Measurements from ENCODE around the gene RAB6B.
A peak's percentile ranks its signal among the peaks of the same experiment; 100 is the strongest.
"Not testable (repeated sequence)": the region's sequence is repeated elsewhere in the genome, so short reads cannot be mapped to it uniquely, and the experiment has no call there.

RAB6B gene

DNA sequence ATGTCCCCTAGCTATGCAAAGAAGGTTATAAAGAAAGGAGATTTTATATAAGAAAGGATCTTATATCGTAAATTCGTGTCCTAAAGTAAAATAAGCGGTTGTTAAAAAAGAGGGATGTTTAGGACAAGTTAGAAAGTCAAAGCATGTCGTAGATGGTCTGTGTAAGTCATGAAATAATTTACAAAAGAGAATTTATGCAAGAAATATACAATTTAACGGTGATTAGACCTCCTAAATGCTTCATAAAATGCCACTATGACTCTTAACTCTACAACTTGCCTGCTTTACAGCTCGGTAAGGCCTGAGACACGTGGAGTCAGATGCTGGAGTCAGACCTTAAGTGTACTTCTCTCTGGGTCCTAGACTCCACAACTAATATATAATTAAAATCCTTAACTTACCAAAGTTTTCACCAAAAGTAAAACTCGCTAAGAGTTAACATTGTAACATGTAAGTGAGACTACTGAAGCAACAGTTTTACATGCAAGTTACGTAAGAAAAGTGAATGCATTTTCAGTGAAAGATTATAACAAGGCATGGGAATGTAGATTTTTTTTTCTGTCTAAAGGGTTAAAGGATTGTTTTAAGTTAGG is 103.4 kb downstream of the RAB6B start:
- TF ChIP-seq, protein P1, sequence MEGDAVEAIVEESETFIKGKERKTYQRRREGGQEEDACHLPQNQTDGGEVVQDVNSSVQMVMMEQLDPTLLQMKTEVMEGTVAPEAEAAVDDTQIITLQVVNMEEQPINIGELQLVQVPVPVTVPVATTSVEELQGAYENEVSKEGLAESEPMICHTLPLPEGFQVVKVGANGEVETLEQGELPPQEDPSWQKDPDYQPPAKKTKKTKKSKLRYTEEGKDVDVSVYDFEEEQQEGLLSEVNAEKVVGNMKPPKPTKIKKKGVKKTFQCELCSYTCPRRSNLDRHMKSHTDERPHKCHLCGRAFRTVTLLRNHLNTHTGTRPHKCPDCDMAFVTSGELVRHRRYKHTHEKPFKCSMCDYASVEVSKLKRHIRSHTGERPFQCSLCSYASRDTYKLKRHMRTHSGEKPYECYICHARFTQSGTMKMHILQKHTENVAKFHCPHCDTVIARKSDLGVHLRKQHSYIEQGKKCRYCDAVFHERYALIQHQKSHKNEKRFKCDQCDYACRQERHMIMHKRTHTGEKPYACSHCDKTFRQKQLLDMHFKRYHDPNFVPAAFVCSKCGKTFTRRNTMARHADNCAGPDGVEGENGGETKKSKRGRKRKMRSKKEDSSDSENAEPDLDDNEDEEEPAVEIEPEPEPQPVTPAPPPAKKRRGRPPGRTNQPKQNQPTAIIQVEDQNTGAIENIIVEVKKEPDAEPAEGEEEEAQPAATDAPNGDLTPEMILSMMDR (conservative IDR thresholded peaks at IDR 0.05; ENCODE audit: low read depth, low read length), result no peak
- H3K4me3 ChIP-seq (ENCODE audit: low read depth, low read length), result no peak overlapping the region
- peak; percentile 13 for DNase-seq (ENCODE audit: low read depth)

DNA sequence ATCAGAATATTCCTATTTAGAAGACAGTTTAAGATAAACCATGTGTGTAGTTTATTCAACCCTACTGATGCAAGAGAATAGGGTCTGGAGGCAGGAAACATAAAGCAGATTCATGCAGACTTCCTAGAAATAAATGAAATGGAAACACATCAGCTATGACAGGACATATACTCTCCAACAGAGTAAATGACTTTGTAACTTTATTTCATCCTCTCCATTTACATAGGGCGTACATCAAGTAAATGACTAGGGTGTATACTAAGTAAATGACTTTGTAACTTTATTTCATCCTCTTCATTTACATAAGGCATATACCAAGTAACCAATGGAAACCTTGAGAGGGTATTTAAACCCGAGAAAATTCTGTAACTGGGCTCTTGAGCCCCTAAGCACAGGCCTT is 107.7 kb downstream of the RAB6B start:
- H3K4me3 ChIP-seq (ENCODE audit: low read depth, low read length), result no peak overlapping the region
- TF ChIP-seq, protein P1 (conservative IDR thresholded peaks at IDR 0.05; ENCODE audit: low read depth, low read length), result no peak

DNA sequence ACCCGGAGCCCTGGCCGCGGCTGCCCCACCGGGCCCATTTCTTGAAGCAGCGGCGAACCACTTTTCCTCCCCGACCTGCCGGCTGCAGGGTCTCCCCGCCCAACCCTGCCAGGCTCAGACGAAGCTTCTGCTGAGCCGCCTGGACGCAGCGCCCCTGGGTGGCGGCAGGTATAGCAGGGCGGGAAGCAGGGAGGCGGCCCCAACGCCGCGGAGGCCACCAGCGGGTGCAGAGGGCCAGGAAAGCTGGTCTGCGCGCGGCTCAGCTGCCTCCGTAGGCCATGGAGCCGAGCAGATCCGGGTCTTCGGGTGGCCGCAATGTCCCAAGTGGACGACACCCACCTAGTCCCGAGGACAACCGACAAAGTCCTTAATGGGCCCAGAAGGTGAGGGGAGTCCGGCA is 111.9 kb downstream of the RAB6B start:
- no peak overlapping the region for H3K4me3 ChIP-seq (ENCODE audit: low read depth, low read length)
- TF ChIP-seq, protein P1 (conservative IDR thresholded peaks at IDR 0.05; ENCODE audit: low read depth, low read length), result no peak
- no peak for DNase-seq (ENCODE audit: low read depth)

More for the DNA sequence above, 107.7 kb downstream of the RAB6B start:
- DNase-seq (ENCODE audit: low read depth), result no peak

DNA sequence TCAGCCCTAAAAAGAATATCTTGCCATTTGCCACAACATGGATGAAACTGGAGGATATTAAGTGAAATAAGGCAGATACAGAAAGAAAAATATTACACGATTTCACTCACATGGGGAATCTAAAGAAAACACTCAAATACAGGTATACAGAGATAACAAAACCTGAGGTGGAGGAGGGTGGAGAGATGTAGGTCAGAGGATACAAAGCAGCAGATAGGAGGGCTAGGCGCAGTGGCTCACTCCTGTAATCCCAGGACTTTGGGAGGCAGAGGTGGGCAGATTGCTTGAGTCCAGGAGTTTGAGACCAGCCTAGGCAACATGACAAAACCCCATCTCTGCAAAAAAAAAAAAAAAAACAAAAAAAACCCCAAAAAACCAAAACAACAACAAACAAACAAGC is 113.2 kb downstream of the RAB6B start:
- TF ChIP-seq, protein P1 (conservative IDR thresholded peaks at IDR 0.05; ENCODE audit: low read depth, low read length), result no peak
- DNase-seq (ENCODE audit: low read depth), result no peak

DNA sequence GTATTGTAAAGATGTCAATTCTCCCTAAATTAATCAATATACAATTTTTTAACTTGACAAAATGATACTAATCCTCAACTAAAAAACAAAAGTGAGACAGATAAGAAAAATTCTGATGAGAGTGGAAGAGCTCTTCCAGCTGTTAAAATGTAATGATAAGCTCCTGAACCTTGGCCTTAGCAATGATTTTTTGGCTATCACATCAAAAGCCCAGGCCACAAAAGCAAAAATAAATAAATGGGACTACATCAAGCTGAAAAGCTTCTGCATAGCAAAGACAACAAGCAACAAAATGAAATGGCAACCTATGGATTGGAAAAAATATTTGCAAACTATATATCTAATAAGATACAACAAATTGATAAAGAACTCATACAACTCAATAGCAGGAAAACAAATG is 114.1 kb downstream of the RAB6B start:
- H3K4me3 ChIP-seq (ENCODE audit: low read depth, low read length), result no peak overlapping the region
- TF ChIP-seq, protein P1 (conservative IDR thresholded peaks at IDR 0.05; ENCODE audit: low read depth, low read length), result no peak
- no peak for DNase-seq (ENCODE audit: low read depth)

More for the DNA sequence above, 113.2 kb downstream of the RAB6B start:
- no peak overlapping the region for H3K4me3 ChIP-seq (ENCODE audit: low read depth, low read length)

DNA sequence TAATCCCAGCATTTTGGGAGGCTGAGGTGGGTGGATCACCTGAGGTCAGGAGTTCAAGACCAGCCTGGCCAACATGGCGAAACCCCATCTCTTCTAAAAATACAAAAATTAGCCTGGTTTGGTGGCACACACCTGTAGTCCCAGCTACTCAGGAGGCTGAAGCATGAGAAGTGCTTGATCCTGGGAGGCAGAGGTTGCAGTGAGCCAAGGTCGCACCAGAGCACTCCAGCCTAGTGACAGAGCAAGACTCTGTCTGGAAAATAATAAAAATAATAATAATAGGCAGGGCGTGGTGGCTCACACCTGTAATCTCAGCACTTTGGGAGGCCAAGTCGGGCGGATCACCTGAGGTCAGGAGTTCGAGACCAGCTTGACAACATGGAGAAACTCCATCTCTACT is 114.9 kb downstream of the RAB6B start:
- H3K4me3 ChIP-seq (ENCODE audit: low read depth, low read length); DNase-seq (ENCODE audit: low read depth): not testable (repeated sequence)

DNA sequence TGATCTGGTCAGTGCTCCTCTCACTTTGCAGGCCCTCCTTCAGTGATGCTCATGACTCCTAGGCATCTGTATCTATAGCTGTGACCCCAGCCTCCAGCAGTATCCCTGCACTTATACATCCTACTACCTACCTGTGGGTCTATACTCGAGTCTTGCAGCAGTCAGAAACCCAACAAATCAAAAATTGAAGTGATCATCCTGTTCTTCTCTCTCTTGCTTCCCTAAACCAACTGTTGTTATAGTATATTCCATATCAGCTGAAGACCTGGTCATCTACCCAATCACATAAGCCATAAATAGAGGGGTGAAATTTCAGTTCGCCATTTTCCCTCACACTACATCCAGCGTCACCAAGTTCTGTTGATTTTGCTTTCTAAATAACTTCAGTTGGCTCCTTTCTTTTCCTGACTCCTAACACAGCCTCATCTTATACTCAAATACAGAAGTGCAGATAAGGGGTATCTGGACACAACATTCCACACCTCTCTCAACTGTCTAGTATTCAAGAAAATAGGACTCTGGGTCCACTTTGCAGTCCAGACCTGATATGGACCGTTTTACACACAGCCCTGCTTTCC is 116.0 kb downstream of the RAB6B start:
- DNase-seq (ENCODE audit: low read depth), result no peak
- H3K4me3 ChIP-seq (ENCODE audit: low read depth, low read length), result no peak overlapping the region
- TF ChIP-seq, protein P1 (conservative IDR thresholded peaks at IDR 0.05; ENCODE audit: low read depth, low read length), result no peak
